ENCODE data around the gene YWHAQ. TPM values are rescaled to one million over a fixed set of nuclear protein-coding genes. Genes with fewer than 3 reads are reported as not detected.
"Not testable (repeated sequence)": the region's sequence is repeated elsewhere in the genome, so short reads cannot be mapped to it uniquely, and the experiment has no call there.

Gene YWHAQ
- total RNA-seq, 3 donors from 2014 or later (not counting 1 experiment from before 2014, with no cell fraction given), result 227 to 240 (median 238) TPM

DNA sequence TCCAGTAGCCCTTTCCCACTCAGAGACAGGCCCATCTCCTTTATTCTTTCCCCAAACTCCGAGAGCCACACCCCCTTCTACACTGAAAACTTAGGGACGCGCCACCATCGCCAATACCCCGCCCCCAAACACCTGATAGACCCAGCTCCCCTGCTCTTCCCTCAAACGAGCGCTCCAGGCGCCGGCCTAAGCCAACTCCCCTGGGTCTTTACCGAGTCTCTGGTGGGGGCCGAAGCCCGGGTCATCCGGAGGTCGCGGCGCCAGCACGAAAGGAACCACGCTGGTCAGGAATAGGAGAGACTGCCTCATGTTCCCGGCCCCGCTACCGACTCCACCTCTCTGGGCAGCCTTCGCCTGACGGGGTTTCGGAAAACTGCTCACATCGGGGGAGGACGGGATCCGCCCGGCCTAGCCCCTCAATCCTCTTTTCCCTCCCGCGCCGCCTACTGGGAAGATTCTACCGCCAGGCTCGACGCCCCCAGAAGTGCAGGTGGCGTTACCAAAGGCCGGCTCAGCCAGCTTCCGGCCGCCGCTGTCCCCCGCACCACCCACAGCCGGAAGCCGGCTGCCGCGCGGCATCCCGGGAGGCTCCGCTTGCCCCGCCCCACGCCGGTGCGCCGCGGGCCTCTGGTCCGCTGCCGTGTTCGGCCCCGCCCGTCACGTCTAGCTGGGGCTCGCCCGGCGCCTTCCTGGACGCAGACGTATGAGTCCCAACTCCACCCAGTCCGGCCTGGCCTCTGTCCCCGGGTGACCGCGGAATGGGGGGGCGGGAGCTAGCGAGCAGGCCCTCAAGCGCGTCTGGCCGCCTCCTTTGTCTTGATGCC is 75.3 kb downstream of the YWHAQ start, which contains the start of gene ADAM17:
TSS of gene ADAM17 (minus strand) at position 534 of the 824 bp plus-strand sequence. CDS start at position 309, 225 bp downstream.
- no peaks in the 10 kb centered on the region for H3K9me3 Mint-ChIP-seq
- Histone ChIP-seq H3K4me3 (ENCODE audit: low read length) (peak within 1 kb of the TSS; percentile 69), H3K36me3 (ENCODE audit: control insufficient read depth, insufficient read depth, low read length) (no peaks in the 10 kb centered on the region), H3K9me3 (ENCODE audit: control insufficient read depth, insufficient read depth, low read length) (no peaks in the 10 kb centered on the region), H3K27ac (ENCODE audit: low read length) (peak within 1 kb of the TSS; percentile 100), H3K27me3 (ENCODE audit: control insufficient read depth, insufficient read depth, low read length) (no peaks in the 10 kb centered on the region), H3K4me1 (ENCODE audit: control insufficient read depth, insufficient read depth, low read length) (peaks cover 18% of the 10 kb centered on the region)
- TF ChIP-seq, protein P1, sequence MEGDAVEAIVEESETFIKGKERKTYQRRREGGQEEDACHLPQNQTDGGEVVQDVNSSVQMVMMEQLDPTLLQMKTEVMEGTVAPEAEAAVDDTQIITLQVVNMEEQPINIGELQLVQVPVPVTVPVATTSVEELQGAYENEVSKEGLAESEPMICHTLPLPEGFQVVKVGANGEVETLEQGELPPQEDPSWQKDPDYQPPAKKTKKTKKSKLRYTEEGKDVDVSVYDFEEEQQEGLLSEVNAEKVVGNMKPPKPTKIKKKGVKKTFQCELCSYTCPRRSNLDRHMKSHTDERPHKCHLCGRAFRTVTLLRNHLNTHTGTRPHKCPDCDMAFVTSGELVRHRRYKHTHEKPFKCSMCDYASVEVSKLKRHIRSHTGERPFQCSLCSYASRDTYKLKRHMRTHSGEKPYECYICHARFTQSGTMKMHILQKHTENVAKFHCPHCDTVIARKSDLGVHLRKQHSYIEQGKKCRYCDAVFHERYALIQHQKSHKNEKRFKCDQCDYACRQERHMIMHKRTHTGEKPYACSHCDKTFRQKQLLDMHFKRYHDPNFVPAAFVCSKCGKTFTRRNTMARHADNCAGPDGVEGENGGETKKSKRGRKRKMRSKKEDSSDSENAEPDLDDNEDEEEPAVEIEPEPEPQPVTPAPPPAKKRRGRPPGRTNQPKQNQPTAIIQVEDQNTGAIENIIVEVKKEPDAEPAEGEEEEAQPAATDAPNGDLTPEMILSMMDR (IDR thresholded peaks at IDR 0.05), result peak; percentile 27
- DNase-seq, result peak; percentile 88 to 92
- no peaks in the 10 kb centered on the region for H3K36me3 Mint-ChIP-seq
- peak within 1 kb of the TSS; percentile 92 to 97 for H3K27ac Mint-ChIP-seq
- intact Hi-C loops (cut with micrococcal nuclease), result loop anchor here (1.0 to 10.0 kb wide), 5 partner anchors 37 to 148 kb away; partner anchors contain the start of genes CPSF3, ITGB1BP1 and YWHAQ
- peaks cover 52 to 59% of the 10 kb centered on the region in 2 donors for H3K4me1 Mint-ChIP-seq
- ATAC-seq, result peak; percentile 88 to 97 (median 95)
- H3K27me3 Mint-ChIP-seq (ENCODE audit: low read depth in 2 of 2), result no peaks in the 10 kb centered on the region
- under 1% methylated on average over 73 of the region's 73 CpGs for WGBS (ENCODE audit: insufficient coverage)
- peak within 1 kb of the TSS; percentile 98 for H3K4me3 Mint-ChIP-seq

DNA sequence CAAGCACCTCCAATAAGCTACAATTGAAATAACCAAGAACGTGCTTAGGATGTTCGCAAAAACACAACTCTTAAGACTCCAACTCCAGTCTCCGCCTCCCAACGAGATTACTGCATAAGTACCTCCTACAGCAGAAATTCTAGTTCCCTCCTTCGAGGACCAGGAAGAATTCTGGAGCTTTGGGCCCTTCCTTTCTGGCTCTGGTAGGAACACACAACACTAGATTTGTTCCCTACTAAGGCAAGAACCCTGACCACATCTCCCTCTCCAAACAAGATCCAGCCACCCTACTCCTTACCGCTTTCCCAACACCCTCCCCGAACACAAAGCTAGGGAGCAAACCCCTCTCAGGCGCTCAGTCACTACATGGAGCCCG is 75.9 kb downstream of the YWHAQ start:
- Mint-ChIP-seq H3K4me1 (peaks cover 54 to 61% of the 10 kb centered on the region in 2 donors), H3K36me3 (no peaks in the 10 kb centered on the region), H3K27ac (peak overlapping the region; percentile 92 to 97), H3K27me3 (ENCODE audit: low read depth in 2 of 2) (no peaks in the 10 kb centered on the region), H3K9me3 (no peaks in the 10 kb centered on the region), H3K4me3 (peak overlapping the region; percentile 98)
- Histone ChIP-seq H3K4me3 (ENCODE audit: low read length) (peak overlapping the region; percentile 69), H3K4me1 (ENCODE audit: control insufficient read depth, insufficient read depth, low read length) (peaks cover 24% of the 10 kb centered on the region), H3K27me3 (ENCODE audit: control insufficient read depth, insufficient read depth, low read length) (no peaks in the 10 kb centered on the region), H3K27ac (ENCODE audit: low read length) (peak overlapping the region; percentile 100), H3K36me3 (ENCODE audit: control insufficient read depth, insufficient read depth, low read length) (no peaks in the 10 kb centered on the region), H3K9me3 (ENCODE audit: control insufficient read depth, insufficient read depth, low read length) (no peaks in the 10 kb centered on the region)
- intact Hi-C loops (cut with micrococcal nuclease), result loop anchor here (1.0 to 10.0 kb wide), 5 partner anchors 37 to 148 kb away; partner anchors contain the start of genes CPSF3, ITGB1BP1 and YWHAQ
- ATAC-seq (peak in 1 of 3 donors; percentile 11), DNase-seq (peak; percentile 21 to 68)
- 1% methylated on average over 9 of the region's 9 CpGs for WGBS (ENCODE audit: insufficient coverage)
- TF ChIP-seq, protein P1 (IDR thresholded peaks at IDR 0.05), result no peak

DNA sequence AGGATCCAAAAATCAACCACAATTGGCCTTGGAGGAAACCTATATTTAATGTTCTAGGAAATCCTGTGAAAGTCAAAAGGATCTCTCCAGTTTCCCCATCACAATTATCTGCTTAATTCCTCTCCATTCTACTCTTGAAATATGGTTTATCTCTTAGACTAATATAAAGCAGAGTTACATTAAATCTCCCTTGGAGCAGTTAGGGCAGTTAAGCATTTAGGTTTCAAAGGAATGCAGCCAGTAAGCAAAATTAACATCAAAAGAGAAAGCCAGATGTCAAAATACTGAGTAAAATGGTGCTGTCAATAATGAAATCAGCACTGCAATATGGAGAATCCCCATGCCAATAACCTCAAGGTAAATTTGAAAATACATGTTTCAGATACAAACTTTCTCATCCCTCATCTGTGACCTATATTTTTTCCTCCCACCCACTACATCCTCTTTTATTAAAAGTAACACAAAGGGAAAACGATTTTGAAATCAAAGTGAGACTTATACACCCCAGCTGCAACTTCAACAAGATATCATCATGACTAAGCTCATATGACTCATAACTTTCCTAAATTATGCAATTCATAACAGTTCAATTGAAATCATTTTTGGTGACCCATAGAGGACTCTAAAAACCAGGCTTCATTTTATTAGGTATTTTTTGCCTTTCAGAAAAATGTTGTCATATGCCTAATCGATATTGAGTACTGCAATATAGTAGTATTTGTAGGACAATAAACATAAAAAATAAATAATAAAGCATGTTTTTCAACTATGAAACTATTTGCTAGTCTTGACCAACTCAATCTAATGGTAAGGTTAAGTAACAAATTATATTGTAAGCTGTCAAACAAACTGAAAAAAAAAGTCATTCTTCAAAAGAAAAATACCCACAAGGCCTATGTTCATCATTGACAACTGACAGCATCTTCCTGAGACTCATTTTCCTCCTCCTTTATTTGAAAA is 78.3 kb downstream of the YWHAQ start:
- H3K9me3 ChIP-seq (ENCODE audit: control insufficient read depth, insufficient read depth, low read length), result no peaks in the 10 kb centered on the region
- Mint-ChIP-seq H3K27ac (peak overlapping the region; percentile 87 to 89), H3K36me3 (no peaks in the 10 kb centered on the region), H3K4me1 (peaks cover 73 to 75% of the 10 kb centered on the region in 2 donors), H3K4me3 (peak overlapping the region; percentile 45), H3K9me3 (no peaks in the 10 kb centered on the region), H3K27me3 (ENCODE audit: low read depth in 2 of 2) (no peaks in the 10 kb centered on the region)
- no peak overlapping the region for H3K4me3 ChIP-seq (ENCODE audit: low read length)
- peak in 1 of 3 donors; percentile 15 for ATAC-seq
- H3K4me1 ChIP-seq (ENCODE audit: control insufficient read depth, insufficient read depth, low read length), result peaks cover 40% of the 10 kb centered on the region
- peak in 1 of 2 donors; percentile 45 for DNase-seq
- H3K27me3 ChIP-seq (ENCODE audit: control insufficient read depth, insufficient read depth, low read length), result no peaks in the 10 kb centered on the region
- no peaks in the 10 kb centered on the region for H3K36me3 ChIP-seq (ENCODE audit: control insufficient read depth, insufficient read depth, low read length)
- TF ChIP-seq, protein P1 (IDR thresholded peaks at IDR 0.05), result no peak
- 0% methylated on average over 1 of the region's 2 CpGs for WGBS (ENCODE audit: insufficient coverage)
- intact Hi-C loops (cut with micrococcal nuclease), result loop anchor here (10.0 kb wide), 1 partner anchor 128 kb away; the partner anchor contains the start of genes CPSF3 and ITGB1BP1
- peak overlapping the region; percentile 47 for H3K27ac ChIP-seq (ENCODE audit: low read length)

DNA sequence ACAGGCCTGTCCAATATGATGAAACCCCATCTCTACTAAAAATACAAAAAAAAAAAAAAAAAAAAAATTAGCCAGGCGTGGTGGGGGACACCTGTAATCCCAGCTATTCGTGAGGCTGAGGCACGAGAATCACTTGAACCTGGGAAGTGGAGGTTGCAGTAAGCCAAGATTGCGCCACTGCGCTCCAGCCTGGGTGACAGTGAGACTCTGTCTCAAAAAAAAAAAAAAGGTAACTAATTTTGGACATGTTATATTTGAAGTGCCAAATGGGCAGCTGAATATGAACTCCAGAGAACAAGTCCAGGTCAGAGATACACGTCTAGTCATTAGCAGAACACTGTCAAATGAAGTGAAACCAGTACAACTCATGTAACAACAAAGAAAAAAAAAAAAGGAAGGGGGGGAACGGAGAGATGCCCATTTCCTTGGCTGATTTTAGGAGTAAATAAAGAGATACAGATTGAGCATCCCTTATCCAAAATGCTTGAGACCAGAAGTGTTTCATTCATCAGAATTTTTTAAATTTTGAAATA is 79.9 kb downstream of the YWHAQ start:
- intact Hi-C loops (cut with micrococcal nuclease), result loop anchor here (10.0 kb wide), 1 partner anchor 126 kb away; the partner anchor contains the start of genes CPSF3 and ITGB1BP1

More for the DNA sequence above, 79.9 kb downstream of the YWHAQ start:
- peaks cover 78% of the 10 kb centered on the region in 2 donors for H3K4me1 Mint-ChIP-seq
- H3K27ac ChIP-seq (ENCODE audit: low read length); H3K4me3 Mint-ChIP-seq; H3K9me3 ChIP-seq (ENCODE audit: control insufficient read depth, insufficient read depth, low read length); DNase-seq; H3K9me3 Mint-ChIP-seq; ATAC-seq; H3K27me3 Mint-ChIP-seq (ENCODE audit: low read depth in 2 of 2); H3K4me3 ChIP-seq (ENCODE audit: low read length); H3K27me3 ChIP-seq (ENCODE audit: control insufficient read depth, insufficient read depth, low read length); H3K36me3 ChIP-seq (ENCODE audit: control insufficient read depth, insufficient read depth, low read length); H3K36me3 Mint-ChIP-seq: not testable (repeated sequence)
- H3K27ac Mint-ChIP-seq, result peak overlapping the region; percentile 19 to 87
- 82% methylated on average over 6 of the region's 7 CpGs for WGBS (ENCODE audit: insufficient coverage)
- H3K4me1 ChIP-seq (ENCODE audit: control insufficient read depth, insufficient read depth, low read length), result peaks cover 41% of the 10 kb centered on the region

All from natural killer cell (primary cell).